Right atrium auricular region (tissue), 2 donors: ENCODE results near the gene ATP8B4. TPM values are rescaled to one million over a fixed set of nuclear protein-coding genes. Genes with fewer than 3 reads are reported as not detected.

ENCODE experiments used
- DNase-seq: peaks from one replicate; pipeline ENCODE4 v3.0.0-alpha.2; 2019; ENCODE audit warnings: low spot score
- H3K27ac ChIP-seq, 2 donors: fragments of 200-600 bp; sonication (generic); 1 replicate in 1 of 2; 2 replicates in 1 of 2; pipeline ENCODE4 v1.5.1; 2016 to 2019
- H3K27me3 ChIP-seq, 2 donors: fragments of 200-600 bp; sonication (generic); one replicate each; pipeline versions ENCODE4 v1.5.1 to v1.6.0; 2017 to 2019
- H3K36me3 ChIP-seq: fragments of 200-600 bp; sonication (generic); one replicate; pipeline ENCODE4 v1.5.1; 2016
- H3K4me1 ChIP-seq, 2 donors: fragments of 200-600 bp; sonication (generic); one replicate each; pipeline versions ENCODE4 v1.5.1 to v1.6.0; 2017 to 2019
- H3K4me3 ChIP-seq, 2 donors: fragments of 200-600 bp; sonication (generic); 1 replicate in 1 of 2; 2 replicates in 1 of 2; pipeline ENCODE4 v1.5.1; 2017 to 2019; ENCODE audit warnings: mild to moderate bottlenecking in 1 of 2, moderate library complexity in 1 of 2
- H3K9me3 ChIP-seq, 2 donors: fragments of 200-600 bp; sonication (generic); one replicate each; pipeline ENCODE4 v1.5.1; 2019
- total RNA-seq, 2 donors: library from RNA; depleted of rRNA; stranded (reverse); fragments of >200 nt; gene quantifications; one replicate each; pipeline ENCODE4 v1.1.0, GENCODE V29; 2016
- TF ChIP-seq, protein P1 (sequence below), 2 donors: fragments of 200-600 bp; sonication (generic); IDR thresholded peaks; one replicate each; pipeline ENCODE4 v1.5.1; 2019; ENCODE audit warnings: antibody characterized with exemption in 2 of 2

The ATP8B4 gene
- total RNA-seq, 2 donors from 2014 or later, result 2.0 to 2.5 TPM

DNA sequence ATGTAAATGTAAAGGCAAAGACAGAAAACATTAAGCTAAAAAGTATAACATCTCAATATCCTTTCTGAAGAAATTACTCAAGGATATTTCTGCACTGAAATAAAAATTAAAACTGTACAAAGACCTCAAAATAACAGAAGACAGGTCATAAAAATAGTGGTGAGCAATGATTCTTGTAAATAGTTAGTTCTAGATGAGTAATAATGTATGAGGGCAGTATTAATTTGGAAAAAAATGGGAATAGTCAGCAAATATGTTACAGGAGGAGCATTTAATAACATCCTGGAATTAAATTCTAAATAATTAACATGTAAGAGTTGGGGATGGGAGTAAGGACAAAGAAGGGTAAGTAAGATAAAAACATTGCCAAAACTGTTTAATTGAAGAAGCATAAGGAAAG is 250.7 kb downstream of the ATP8B4 start:
- no peak overlapping the region for H3K27ac ChIP-seq
- no peaks in the 10 kb centered on the region for H3K4me1 ChIP-seq
- no peak for DNase-seq
- no peaks in the 10 kb centered on the region for H3K27me3 ChIP-seq
- H3K9me3 ChIP-seq, result peaks cover 0 to 6% of the 10 kb centered on the region in 2 donors
- no peaks in the 10 kb centered on the region for H3K36me3 ChIP-seq
- TF ChIP-seq, protein P1, sequence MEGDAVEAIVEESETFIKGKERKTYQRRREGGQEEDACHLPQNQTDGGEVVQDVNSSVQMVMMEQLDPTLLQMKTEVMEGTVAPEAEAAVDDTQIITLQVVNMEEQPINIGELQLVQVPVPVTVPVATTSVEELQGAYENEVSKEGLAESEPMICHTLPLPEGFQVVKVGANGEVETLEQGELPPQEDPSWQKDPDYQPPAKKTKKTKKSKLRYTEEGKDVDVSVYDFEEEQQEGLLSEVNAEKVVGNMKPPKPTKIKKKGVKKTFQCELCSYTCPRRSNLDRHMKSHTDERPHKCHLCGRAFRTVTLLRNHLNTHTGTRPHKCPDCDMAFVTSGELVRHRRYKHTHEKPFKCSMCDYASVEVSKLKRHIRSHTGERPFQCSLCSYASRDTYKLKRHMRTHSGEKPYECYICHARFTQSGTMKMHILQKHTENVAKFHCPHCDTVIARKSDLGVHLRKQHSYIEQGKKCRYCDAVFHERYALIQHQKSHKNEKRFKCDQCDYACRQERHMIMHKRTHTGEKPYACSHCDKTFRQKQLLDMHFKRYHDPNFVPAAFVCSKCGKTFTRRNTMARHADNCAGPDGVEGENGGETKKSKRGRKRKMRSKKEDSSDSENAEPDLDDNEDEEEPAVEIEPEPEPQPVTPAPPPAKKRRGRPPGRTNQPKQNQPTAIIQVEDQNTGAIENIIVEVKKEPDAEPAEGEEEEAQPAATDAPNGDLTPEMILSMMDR (IDR thresholded peaks at IDR 0.05), result no peak
- H3K4me3 ChIP-seq, result no peak overlapping the region

DNA sequence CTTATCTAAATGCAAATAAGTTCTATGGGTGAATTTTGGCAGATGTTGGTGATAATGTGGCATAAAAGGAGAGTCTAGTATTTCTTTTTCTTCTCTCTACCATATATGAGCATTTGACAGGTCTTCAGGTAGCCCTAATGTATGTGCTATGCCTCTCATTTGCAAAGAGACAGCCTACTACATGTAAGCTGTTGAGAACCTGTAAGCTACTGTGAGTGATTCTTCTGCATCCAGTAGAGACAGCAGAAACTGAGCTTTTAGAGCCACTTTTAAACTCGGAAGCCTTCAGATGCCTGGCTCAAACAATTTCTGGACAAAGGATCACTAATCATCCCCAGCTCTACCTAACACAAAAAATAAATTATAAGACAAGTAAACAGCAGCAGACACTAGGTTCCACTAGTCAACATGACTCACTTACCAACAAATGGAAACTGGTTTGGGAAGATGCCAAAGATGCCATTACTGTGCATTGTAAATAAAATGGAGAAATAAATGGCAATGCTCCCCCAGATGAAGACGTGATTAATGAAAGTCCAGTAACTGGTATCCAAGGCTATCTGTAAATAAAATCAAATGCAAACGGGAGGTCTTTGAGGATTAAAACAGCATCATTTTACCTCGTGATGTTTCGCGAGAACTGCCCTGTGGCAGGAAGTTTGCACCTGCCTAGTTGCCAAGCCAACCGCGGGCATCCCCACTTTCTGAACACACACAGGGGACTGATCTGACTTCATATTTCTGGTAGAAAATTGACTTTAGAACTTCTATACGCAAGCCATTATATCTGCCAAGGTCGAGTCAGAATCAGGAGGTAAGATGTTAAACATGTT is 252.9 kb downstream of the ATP8B4 start:
- no peaks in the 10 kb centered on the region for H3K27me3 ChIP-seq
- H3K36me3 ChIP-seq, result no peaks in the 10 kb centered on the region
- TF ChIP-seq, protein P1 (IDR thresholded peaks at IDR 0.05), result no peak
- no peak overlapping the region for H3K27ac ChIP-seq
- no peak for DNase-seq
- no peak overlapping the region for H3K4me3 ChIP-seq
- peaks cover 0 to 6% of the 10 kb centered on the region in 2 donors for H3K9me3 ChIP-seq
- H3K4me1 ChIP-seq, result no peaks in the 10 kb centered on the region

DNA sequence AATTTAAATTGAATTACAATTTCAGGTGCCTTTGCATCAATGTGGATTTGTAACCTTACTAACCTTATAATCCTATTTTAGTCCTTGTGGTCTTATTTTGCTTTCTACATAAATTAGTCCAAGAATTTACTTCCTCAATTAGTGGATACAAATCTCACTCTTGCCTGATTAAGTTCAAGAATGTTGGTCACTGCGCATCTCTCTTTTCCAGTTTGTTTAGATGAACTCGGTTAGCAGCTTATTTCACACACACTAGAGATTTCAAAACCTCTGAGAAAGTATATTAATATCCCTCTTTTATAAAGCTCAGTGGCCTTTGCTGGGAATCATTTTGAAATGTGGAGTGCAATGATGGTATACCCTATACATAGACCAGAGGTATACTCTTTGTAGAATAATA is 254.8 kb downstream of the ATP8B4 start:
- TF ChIP-seq, protein P1 (IDR thresholded peaks at IDR 0.05), result no peak
- H3K9me3 ChIP-seq, result peaks cover 0 to 6% of the 10 kb centered on the region in 2 donors
- no peak overlapping the region for H3K4me3 ChIP-seq
- no peaks in the 10 kb centered on the region for H3K4me1 ChIP-seq
- no peaks in the 10 kb centered on the region for H3K27me3 ChIP-seq
- peak overlapping the region in 1 of 2 donors; percentile 43 for H3K27ac ChIP-seq
- H3K36me3 ChIP-seq, result no peaks in the 10 kb centered on the region
- no peak for DNase-seq

DNA sequence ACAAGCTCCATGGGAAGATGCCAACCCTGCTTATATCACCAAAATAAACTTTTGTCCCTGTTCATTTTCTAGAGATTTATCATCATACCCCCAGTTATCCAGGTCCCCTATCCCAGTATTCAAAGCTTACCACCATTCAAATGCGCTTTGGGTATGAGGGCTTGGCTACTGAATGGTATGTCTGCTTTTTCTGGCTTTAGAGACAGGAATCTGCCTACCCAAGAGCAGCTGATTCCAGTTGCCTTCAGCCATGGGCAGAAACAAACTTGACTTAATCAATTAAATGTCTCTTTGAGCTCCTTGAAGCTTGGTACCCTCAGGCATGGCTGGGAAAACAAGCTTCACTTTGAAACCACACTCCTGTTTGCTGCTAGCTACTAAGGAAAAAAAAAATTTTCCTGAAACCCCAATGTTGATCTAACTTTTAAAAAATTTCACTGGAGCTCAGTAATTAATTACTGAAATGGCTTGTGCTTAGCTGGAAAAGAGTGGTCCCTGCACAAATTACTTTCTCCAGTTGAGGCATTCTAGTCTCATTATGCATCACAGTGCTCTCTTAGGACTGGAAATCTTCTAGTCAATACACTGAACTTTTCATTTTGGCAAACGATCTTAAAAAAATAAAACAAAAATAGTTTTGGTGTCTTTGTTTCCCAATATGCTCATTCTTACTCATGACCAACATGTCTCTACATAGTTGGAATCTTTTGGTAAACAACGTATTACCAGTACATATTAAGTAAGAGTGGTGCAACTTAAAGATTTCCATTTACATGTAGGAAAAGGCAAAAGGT is 255.4 kb downstream of the ATP8B4 start:
- Histone ChIP-seq H3K36me3 (no peaks in the 10 kb centered on the region), H3K4me1 (no peaks in the 10 kb centered on the region)
- no peak for DNase-seq

DNA sequence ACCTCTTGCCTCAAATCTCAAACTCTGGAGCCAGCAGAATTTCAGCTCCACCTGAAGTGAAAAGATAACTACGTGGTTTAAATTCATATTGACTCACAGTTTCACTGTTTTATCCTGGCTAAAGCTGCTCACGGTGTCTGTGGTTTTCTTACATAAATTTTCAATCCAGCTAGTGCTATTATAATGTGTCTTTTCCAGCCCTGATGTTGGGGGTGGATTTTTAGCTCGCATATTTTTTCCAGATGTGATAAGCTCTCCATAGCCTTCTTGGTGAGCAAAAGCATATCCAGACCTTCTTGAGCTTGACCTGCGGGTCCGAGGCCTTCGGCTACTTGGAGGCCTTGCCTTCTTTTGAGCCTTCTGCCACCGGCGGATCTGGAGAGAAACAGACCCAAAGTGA is 258.9 kb downstream of the ATP8B4 start:
- Histone ChIP-seq H3K36me3 (no peaks in the 10 kb centered on the region), H3K4me1 (peaks cover 0 to 3% of the 10 kb centered on the region in 2 donors), H3K27ac (peak overlapping the region in 1 of 2 donors; percentile 22), H3K9me3 (no peaks in the 10 kb centered on the region), H3K27me3 (no peaks in the 10 kb centered on the region), H3K4me3 (no peak overlapping the region)
- no peak for DNase-seq
- TF ChIP-seq, protein P1 (IDR thresholded peaks at IDR 0.05), result no peak

More for the DNA sequence above, 255.4 kb downstream of the ATP8B4 start:
- peak overlapping the region in 1 of 2 donors; percentile 69 for H3K27ac ChIP-seq
- no peak overlapping the region for H3K4me3 ChIP-seq
- TF ChIP-seq, protein P1 (IDR thresholded peaks at IDR 0.05), result no peak
- no peaks in the 10 kb centered on the region for H3K27me3 ChIP-seq
- H3K9me3 ChIP-seq, result peaks cover 0 to 6% of the 10 kb centered on the region in 2 donors
